H1 (cell line): ENCODE results near the gene ARSB. TPM values are rescaled to one million over a fixed set of nuclear protein-coding genes. Genes with fewer than 3 reads are reported as not detected.

Experiments used
- CTCF ChIA-PET: fragments of 300-600 bp; sonication (Branson Sonifier 250); formaldehyde crosslinking; loops from one replicate; lab custom pipeline; 2021; ENCODE audit not compliant: partially characterized antibody; lab: Charles Lee
- POLR2A ChIA-PET: fragments of 300-600 bp; sonication (Branson Sonifier 250); formaldehyde crosslinking; loops from one replicate; lab custom pipeline; 2021; ENCODE audit warnings: inconsistent platforms; ENCODE audit not compliant: partially characterized antibody; lab: Charles Lee
- DNase-seq, 2 experiments: peaks; one replicate each; pipeline versions ENCODE4 v3.0.0 to v3.0.0-alpha.2; 2010 to 2022; ENCODE audit warnings: low spot score in 2 of 2, low read depth in 1 of 2, mixed read lengths in 1 of 2
- FAIRE-seq: peaks from 2 replicates; lab custom pipeline; 2011; peaks lifted over from hg19 to GRCh38; lab: Jason Lieb, UNC
- H2AFZ ChIP-seq: 2 replicates; pipeline ENCODE4 v1.8.1; 2012; ENCODE audit warnings: low read length, inconsistent platforms
- H2AK5ac ChIP-seq: 2 replicates; pipeline ENCODE4 v1.6.1; 2013; ENCODE audit warnings: low read depth, low read length
- H2BK120ac ChIP-seq: replicated peaks from 2 replicates; pipeline ENCODE3; 2013; ENCODE audit warnings: low read depth, low read length, inconsistent platforms
- H2BK12ac ChIP-seq: 2 replicates; pipeline ENCODE4 v1.6.1; 2013; ENCODE audit warnings: low read depth, low read length
- H2BK15ac ChIP-seq: 2 replicates; pipeline ENCODE4 v1.6.1; 2013; ENCODE audit warnings: low read length
- H2BK20ac ChIP-seq: 2 replicates; pipeline ENCODE4 v1.6.1; 2013; ENCODE audit warnings: low read length
- H2BK5ac ChIP-seq: 2 replicates; pipeline ENCODE4 v1.6.1; 2013; ENCODE audit warnings: low read depth, low read length
- H3K14ac ChIP-seq: 2 replicates; pipeline ENCODE4 v1.6.1; 2013; ENCODE audit warnings: inconsistent platforms; ENCODE audit not compliant: insufficient read length
- H3K18ac ChIP-seq: 2 replicates; pipeline ENCODE4 v1.6.1; 2013; ENCODE audit warnings: low read length; ENCODE audit errors: extremely low read depth
- H3K23ac ChIP-seq: 2 replicates; pipeline ENCODE4 v1.6.1; 2013; ENCODE audit warnings: inconsistent platforms; ENCODE audit not compliant: insufficient read length
- H3K23me2 ChIP-seq: 2 replicates; pipeline ENCODE4 v1.6.1; 2013; ENCODE audit warnings: low read depth, low read length
- H3K27ac ChIP-seq: 2 replicates; pipeline ENCODE4 v1.6.1; 2011; ENCODE audit warnings: low read depth, low read length, inconsistent platforms
- H3K27me3 ChIP-seq, 4 experiments: replicated peaks in 1 of 4; 1 replicate in 1 of 4; 2 replicates in 3 of 4; pipeline versions ENCODE4 v1.6.1 to v1.8.1; 2011 to 2013; ENCODE audit warnings: low read length in 3 of 4, mild to moderate bottlenecking in 3 of 4, inconsistent platforms in 2 of 4, mixed read lengths in 2 of 4, moderate library complexity in 1 of 4; ENCODE audit not compliant: control insufficient read depth in 3 of 4, insufficient read depth in 3 of 4; ENCODE audit errors: extremely low read depth in 1 of 4
- H3K36me3 ChIP-seq, 4 experiments: 2 replicates each; pipeline versions ENCODE4 v1.6.1 to v1.8.1; 2011 to 2013; ENCODE audit warnings: mild to moderate bottlenecking in 4 of 4, low read length in 3 of 4, moderate library complexity in 2 of 4, control low read depth in 1 of 4, inconsistent platforms in 1 of 4; ENCODE audit not compliant: insufficient read depth in 4 of 4, control insufficient read depth in 2 of 4
- H3K4ac ChIP-seq: replicated peaks from 2 replicates; pipeline ENCODE3; 2013; ENCODE audit warnings: low read length, low read depth, mixed read lengths, inconsistent platforms; ENCODE audit not compliant: insufficient read length
- H3K4me1 ChIP-seq, 4 experiments: replicated peaks in 1 of 4; 1 replicate in 1 of 4; 2 replicates in 3 of 4; pipeline versions ENCODE4 v1.6.1 to v1.8.1; 2011 to 2013; ENCODE audit warnings: low read length in 3 of 4, inconsistent platforms in 2 of 4, mixed read lengths in 1 of 4; ENCODE audit not compliant: insufficient read depth in 4 of 4, control insufficient read depth in 3 of 4
- H3K4me2 ChIP-seq, 2 experiments: 2 replicates each; pipeline versions ENCODE4 v1.6.1 to v1.8.1; 2011 to 2013; ENCODE audit warnings: low read depth in 2 of 2, low read length in 2 of 2, control low read depth in 1 of 2, inconsistent platforms in 1 of 2, mild to moderate bottlenecking in 1 of 2; ENCODE audit not compliant: insufficient read depth in 1 of 2
- H3K4me3 ChIP-seq, 4 experiments: fragments of 200-600, 300-600 bp in 1 of 4; sonication (generic), shearing (Covaris generic), sonication (Bioruptor Twin) in 1 of 4; 2 replicates each; pipeline versions ENCODE4 v1.5.1 to v1.8.1; 2011 to 2016; ENCODE audit warnings: low read length in 4 of 4, low read depth in 3 of 4, control low read depth in 2 of 4, inconsistent platforms in 2 of 4, mild to moderate bottlenecking in 2 of 4, mixed read lengths in 1 of 4, moderate library complexity in 1 of 4; ENCODE audit not compliant: insufficient read depth in 2 of 4; ENCODE audit errors: extremely low read depth in 1 of 4
- H3K56ac ChIP-seq: replicated peaks from 2 replicates; pipeline ENCODE3; 2013; ENCODE audit warnings: low read depth, mild to moderate bottlenecking, mixed read lengths, low read length, inconsistent platforms; ENCODE audit not compliant: insufficient read length
- H3K79me1 ChIP-seq: 2 replicates; pipeline ENCODE4 v1.6.1; 2013; ENCODE audit warnings: low read depth, low read length, control low read depth
- H3K79me2 ChIP-seq, 2 experiments: 2 replicates each; pipeline versions ENCODE4 v1.6.1 to v1.8.1; 2012 to 2013; ENCODE audit warnings: low read length in 2 of 2, mild to moderate bottlenecking in 2 of 2, inconsistent platforms in 1 of 2; ENCODE audit not compliant: insufficient read depth in 2 of 2, control insufficient read depth in 1 of 2
- H3K9ac ChIP-seq, 4 experiments: replicated peaks in 1 of 4; 1 replicate in 1 of 4; 2 replicates in 3 of 4; pipeline versions ENCODE4 v1.6.1 to v1.8.1; 2011 to 2013; ENCODE audit warnings: low read depth in 3 of 4, low read length in 3 of 4, control low read depth in 2 of 4, mild to moderate bottlenecking in 2 of 4, moderate library complexity in 2 of 4, inconsistent platforms in 1 of 4; ENCODE audit errors: extremely low read depth in 1 of 4
- H3K9me3 ChIP-seq, 2 experiments: 2 replicates each; pipeline versions ENCODE4 v1.6.1 to v1.8.1; 2012 to 2013; ENCODE audit warnings: mild to moderate bottlenecking in 2 of 2, moderate library complexity in 2 of 2, control low read depth in 1 of 2, inconsistent platforms in 1 of 2, low read depth in 1 of 2, low read length in 1 of 2, mixed read lengths in 1 of 2; ENCODE audit not compliant: insufficient read depth in 2 of 2
- H4K20me1 ChIP-seq, 2 experiments: replicated peaks in 1 of 2; 2 replicates each; pipeline versions ENCODE3 to v1.8.1; 2011 to 2013; ENCODE audit warnings: inconsistent platforms in 2 of 2, low read length in 2 of 2, mild to moderate bottlenecking in 1 of 2; ENCODE audit not compliant: insufficient read depth in 2 of 2, control insufficient read depth in 1 of 2
- H4K5ac ChIP-seq: 2 replicates; pipeline ENCODE4 v1.6.1; 2013; ENCODE audit warnings: low read length, low read depth, mixed read lengths, inconsistent platforms; ENCODE audit not compliant: insufficient read length
- H4K8ac ChIP-seq: 2 replicates; pipeline ENCODE4 v1.8.0; 2013; ENCODE audit warnings: mild to moderate bottlenecking, moderate library complexity, low read length, inconsistent platforms; ENCODE audit not compliant: insufficient read depth; ENCODE audit errors: extremely low read depth
- H4K91ac ChIP-seq: replicated peaks from 2 replicates; pipeline ENCODE3; 2013; ENCODE audit warnings: low read length, mixed read lengths, inconsistent platforms; ENCODE audit not compliant: insufficient read length
- CTCF ChIP-seq, 3 experiments: IDR thresholded peaks; 1 replicate in 2 of 3; 2 replicates in 1 of 3; pipeline versions ENCODE4 v1.5.1 to v1.6.1; 2011; ENCODE audit warnings: low read length in 3 of 3, mild to moderate bottlenecking in 3 of 3, inconsistent platforms in 2 of 3, low read depth in 1 of 3, moderate library complexity in 1 of 3; ENCODE audit not compliant: insufficient read depth in 1 of 3; ENCODE audit errors: control extremely low read depth in 1 of 3
- E2F6 ChIP-seq: IDR thresholded peaks from 2 replicates; pipeline ENCODE4 v1.6.1; 2012; ENCODE audit warnings: inconsistent platforms
- GABPA ChIP-seq: IDR thresholded peaks from 2 replicates; pipeline ENCODE4 v1.6.1; 2011; ENCODE audit warnings: mild to moderate bottlenecking, low read length, moderate library complexity, borderline replicate concordance; ENCODE audit not compliant: insufficient read depth
- WGBS, 2 experiments: shearing (Covaris generic) in 1 of 2; methylation state at CpG; one replicate each; pipeline versions ENCODE4 v1.1.6 to v1.1.7; 2013 to 2015; ENCODE audit warnings: low lambda C conversion rate in 2 of 2, mixed read lengths in 2 of 2, inconsistent platforms in 1 of 2, low coverage in 1 of 2, missing lambda C conversion rate in 1 of 2; ENCODE audit not compliant: insufficient replicate concordance in 2 of 2, insufficient coverage in 1 of 2, insufficient read length in 1 of 2; ENCODE audit errors: extremely low coverage in 1 of 2, missing lambda C conversion rate in 1 of 2; 5-methylcytosine and 5-hydroxymethylcytosine counted together
- polyA plus RNA-seq, 7 experiments: library from polyadenylated mRNA; depleted of rRNA in 3 of 7; stranded (reverse) in 5 of 7; unstranded in 2 of 7; fragments of >200 nt in 5 of 7; fragments of 200-250 nt in 2 of 7; gene quantifications; 1 replicate in 5 of 7; 2 replicates in 1 of 7; 4 replicates in 1 of 7; pipeline versions ENCODE4 v1.2.1 to v1.2.3, GENCODE V29; 2011 to 2013; ENCODE audit warnings: missing spikeins in 2 of 7, mixed read lengths in 2 of 7
- total RNA-seq: library from RNA; stranded (reverse); fragmentation: NEBNext Ultra II Directional; extraction: Animal tissue kit (Norgen Biotek cat#: 25700); gene quantifications from 2 replicates; pipeline ENCODE4 v1.2.1, GENCODE V29; 2021

ARSB gene
- total and polyA plus RNA-seq, 2 of the 8 experiments (the other 6 are each of a cell fraction or from before 2014, with no cell fraction given), result 6.4 to 13.9 TPM

- Histone ChIP-seq H3K23ac (no peak overlapping the region), H2BK5ac (no peak overlapping the region), H3K56ac (no peak overlapping the region), H3K27me3 (no peaks in the 10 kb centered on the region), H4K20me1 (no peaks in the 10 kb centered on the region), H4K91ac (no peak overlapping the region), H3K18ac (no peak overlapping the region; the same call in 1 of the 2 replicates), H2BK120ac (no peak overlapping the region), H3K4me3 (no peak overlapping the region), H4K5ac (no peak overlapping the region), H3K23me2 (no peaks in the 10 kb centered on the region), H2BK15ac (peak overlapping the region; percentile 66; the same call in 1 of the 2 replicates), H4K8ac (peak overlapping the region; percentile 28; the same call in 1 of the 2 replicates), H2BK20ac (no peak overlapping the region), H3K14ac (no peak overlapping the region), H3K36me3 (no peaks in the 10 kb centered on the region), H2AFZ (no peak overlapping the region), H3K27ac (no peak overlapping the region), H3K79me2 (no peaks in the 10 kb centered on the region), H3K4me1 (no peaks in the 10 kb centered on the region), H3K9me3 (no peaks in the 10 kb centered on the region), H3K4me2 (no peak overlapping the region), H2BK12ac (no peak overlapping the region), H3K4ac (no peak overlapping the region), H3K9ac (no peak overlapping the region), H3K79me1 (no peaks in the 10 kb centered on the region), H2AK5ac (no peak overlapping the region)
- FAIRE-seq (no peak), DNase-seq (no peak)
- 100% methylated on average over 1 of the region's 1 CpG; no CpG with 5 or more reads in 1 of the 2 experiments for WGBS, 2 experiments
- no peak for TF ChIP-seq GABPA
- peak in 1 of 3 experiments; percentile 9; a peak in 1 of 4 replicates for TF ChIP-seq CTCF (IDR thresholded peaks at IDR 0.05; ENCODE audit: control extremely low read depth in 1 of 3, insufficient read depth in 1 of 3, low read depth in 1 of 3, low read length in 3 of 3)
- no peak for TF ChIP-seq E2F6
- ChIA-PET CTCF (interaction anchor here (0.9 to 1.1 kb wide), 2 partner anchors 11 to 19 kb away, joined by 3 to 6 read pairs; no protein-coding TSS in a partner anchor), POLR2A (no interaction called here)
These were observed 165.4 kb downstream of the ARSB start for GRCh38 chr5:78819707-78820106.
